Panc1 (cell line): ENCODE data around the gene SGMS2.

ENCODE experiments used
- POLR2AphosphoS5 ChIP-seq: IDR thresholded peaks from 2 replicates; pipeline ENCODE4 v1.6.1; 2012; ENCODE audit warnings: mild to moderate bottlenecking, low read depth, low read length, moderate library complexity
- SIN3A ChIP-seq: IDR thresholded peaks from 2 replicates; pipeline ENCODE4 v1.6.1; 2012; ENCODE audit warnings: low read depth, mild to moderate bottlenecking, low read length, moderate library complexity, borderline replicate concordance; ENCODE audit not compliant: insufficient read depth
- TCF7L2 ChIP-seq: IDR thresholded peaks from 2 replicates; pipeline ENCODE4 v1.6.1; 2011; ENCODE audit warnings: mild to moderate bottlenecking, low read depth, low read length, inconsistent platforms
- TF ChIP-seq, protein P1 (sequence below), 2 experiments: IDR thresholded peaks; 2 replicates each; pipeline ENCODE4 v1.6.1; 2011 to 2012; ENCODE audit warnings: low read depth in 2 of 2, control low read depth in 1 of 2, low read length in 1 of 2, mild to moderate bottlenecking in 1 of 2, moderate library complexity in 1 of 2; ENCODE audit not compliant: insufficient read depth in 1 of 2
- TF ChIP-seq, protein P2 (sequence below): fragments of 450-650 bp; IDR thresholded peaks from 2 replicates; pipeline ENCODE4 v1.5.1; 2017; ENCODE audit warnings: mild to moderate bottlenecking

DNA sequence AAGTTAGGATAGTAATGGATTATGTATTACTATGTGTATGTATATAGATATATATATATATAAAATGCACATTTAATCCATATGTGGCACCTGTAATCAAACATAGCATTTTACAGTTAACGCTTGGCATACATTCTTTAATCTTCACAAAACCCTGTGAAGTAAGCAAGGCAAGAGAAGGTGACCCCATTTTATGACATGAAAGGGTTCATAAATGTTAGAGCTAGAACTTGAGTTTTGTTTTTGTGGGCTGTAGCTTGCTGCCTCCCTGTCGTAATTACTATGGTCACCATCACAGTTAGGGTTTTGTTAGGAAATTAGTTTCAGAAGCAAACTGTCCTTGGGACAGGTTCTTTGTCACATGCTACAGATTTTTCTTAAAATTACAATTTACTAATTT is 92.8 kb downstream of the SGMS2 start:
- no peak for TF ChIP-seq POLR2AphosphoS5
- TF ChIP-seq, protein P1, sequence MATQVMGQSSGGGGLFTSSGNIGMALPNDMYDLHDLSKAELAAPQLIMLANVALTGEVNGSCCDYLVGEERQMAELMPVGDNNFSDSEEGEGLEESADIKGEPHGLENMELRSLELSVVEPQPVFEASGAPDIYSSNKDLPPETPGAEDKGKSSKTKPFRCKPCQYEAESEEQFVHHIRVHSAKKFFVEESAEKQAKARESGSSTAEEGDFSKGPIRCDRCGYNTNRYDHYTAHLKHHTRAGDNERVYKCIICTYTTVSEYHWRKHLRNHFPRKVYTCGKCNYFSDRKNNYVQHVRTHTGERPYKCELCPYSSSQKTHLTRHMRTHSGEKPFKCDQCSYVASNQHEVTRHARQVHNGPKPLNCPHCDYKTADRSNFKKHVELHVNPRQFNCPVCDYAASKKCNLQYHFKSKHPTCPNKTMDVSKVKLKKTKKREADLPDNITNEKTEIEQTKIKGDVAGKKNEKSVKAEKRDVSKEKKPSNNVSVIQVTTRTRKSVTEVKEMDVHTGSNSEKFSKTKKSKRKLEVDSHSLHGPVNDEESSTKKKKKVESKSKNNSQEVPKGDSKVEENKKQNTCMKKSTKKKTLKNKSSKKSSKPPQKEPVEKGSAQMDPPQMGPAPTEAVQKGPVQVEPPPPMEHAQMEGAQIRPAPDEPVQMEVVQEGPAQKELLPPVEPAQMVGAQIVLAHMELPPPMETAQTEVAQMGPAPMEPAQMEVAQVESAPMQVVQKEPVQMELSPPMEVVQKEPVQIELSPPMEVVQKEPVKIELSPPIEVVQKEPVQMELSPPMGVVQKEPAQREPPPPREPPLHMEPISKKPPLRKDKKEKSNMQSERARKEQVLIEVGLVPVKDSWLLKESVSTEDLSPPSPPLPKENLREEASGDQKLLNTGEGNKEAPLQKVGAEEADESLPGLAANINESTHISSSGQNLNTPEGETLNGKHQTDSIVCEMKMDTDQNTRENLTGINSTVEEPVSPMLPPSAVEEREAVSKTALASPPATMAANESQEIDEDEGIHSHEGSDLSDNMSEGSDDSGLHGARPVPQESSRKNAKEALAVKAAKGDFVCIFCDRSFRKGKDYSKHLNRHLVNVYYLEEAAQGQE (IDR thresholded peaks at IDR 0.05; ENCODE audit: insufficient read depth in 1 of 2, low read depth in 2 of 2, low read length in 1 of 2) = no peak
- TF ChIP-seq, protein P2, sequence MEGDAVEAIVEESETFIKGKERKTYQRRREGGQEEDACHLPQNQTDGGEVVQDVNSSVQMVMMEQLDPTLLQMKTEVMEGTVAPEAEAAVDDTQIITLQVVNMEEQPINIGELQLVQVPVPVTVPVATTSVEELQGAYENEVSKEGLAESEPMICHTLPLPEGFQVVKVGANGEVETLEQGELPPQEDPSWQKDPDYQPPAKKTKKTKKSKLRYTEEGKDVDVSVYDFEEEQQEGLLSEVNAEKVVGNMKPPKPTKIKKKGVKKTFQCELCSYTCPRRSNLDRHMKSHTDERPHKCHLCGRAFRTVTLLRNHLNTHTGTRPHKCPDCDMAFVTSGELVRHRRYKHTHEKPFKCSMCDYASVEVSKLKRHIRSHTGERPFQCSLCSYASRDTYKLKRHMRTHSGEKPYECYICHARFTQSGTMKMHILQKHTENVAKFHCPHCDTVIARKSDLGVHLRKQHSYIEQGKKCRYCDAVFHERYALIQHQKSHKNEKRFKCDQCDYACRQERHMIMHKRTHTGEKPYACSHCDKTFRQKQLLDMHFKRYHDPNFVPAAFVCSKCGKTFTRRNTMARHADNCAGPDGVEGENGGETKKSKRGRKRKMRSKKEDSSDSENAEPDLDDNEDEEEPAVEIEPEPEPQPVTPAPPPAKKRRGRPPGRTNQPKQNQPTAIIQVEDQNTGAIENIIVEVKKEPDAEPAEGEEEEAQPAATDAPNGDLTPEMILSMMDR = no peak
- TF ChIP-seq SIN3A = no peak
- TF ChIP-seq TCF7L2 = no peak
